Naive thymus-derived CD4-positive, alpha-beta T cell (primary cell): Measurements from ENCODE around the gene CXCL12. TPM values are rescaled to one million over a fixed set of nuclear protein-coding genes. Genes with fewer than 3 reads are reported as not detected.

Experiments used
- ATAC-seq: fragments of 150-1000 bp; cut with Tn5 transposase; 2 replicates; pipeline ENCODE4 v1.10.0; 2021; ENCODE audit warnings: mild to moderate bottlenecking, moderate library complexity
- CTCF ChIA-PET: fragments of 350-600 bp; sonication (Branson Sonifier 250); formaldehyde crosslinking; loops from one replicate; lab custom pipeline; 2021; ENCODE audit warnings: antibody characterized with exemption; lab: Charles Lee
- POLR2A ChIA-PET: fragments of 350-600 bp; sonication (Branson Sonifier 250); formaldehyde crosslinking; loops from one replicate; lab custom pipeline; 2021; ENCODE audit warnings: antibody characterized with exemption, inconsistent platforms; lab: Charles Lee
- DNase-seq, 9 donors: peaks; one replicate each; pipeline versions ENCODE4 v3.0.0 to v3.0.0-alpha.2; 2020 to 2022; ENCODE audit warnings: mixed read lengths in 1 of 9
- H3K27ac ChIP-seq: one replicate; pipeline ENCODE4 v1.7.0; 2013; ENCODE audit warnings: mild to moderate bottlenecking, low read depth, low read length, moderate library complexity
- H3K27me3 ChIP-seq, 2 donors: one replicate each; pipeline ENCODE4 v1.7.0; 2013; ENCODE audit warnings: low read length in 2 of 2, mild to moderate bottlenecking in 2 of 2, moderate library complexity in 2 of 2; ENCODE audit not compliant: control insufficient read depth in 2 of 2, insufficient read depth in 2 of 2
- H3K36me3 ChIP-seq, 3 experiments: 1 replicate in 2 of 3; 2 replicates in 1 of 3; pipeline ENCODE4 v1.7.0; 2013; ENCODE audit warnings: low read length in 3 of 3, mild to moderate bottlenecking in 3 of 3, moderate library complexity in 1 of 3; ENCODE audit not compliant: insufficient read depth in 3 of 3, control insufficient read depth in 2 of 3
- H3K4me1 ChIP-seq, 2 donors: one replicate each; pipeline ENCODE4 v1.7.0; 2013; ENCODE audit warnings: low read length in 2 of 2, mild to moderate bottlenecking in 2 of 2, moderate library complexity in 1 of 2; ENCODE audit not compliant: control insufficient read depth in 2 of 2, insufficient read depth in 2 of 2
- H3K4me3 ChIP-seq: 2 replicates; pipeline ENCODE4 v1.7.0; 2013; ENCODE audit warnings: mild to moderate bottlenecking, low read length
- H3K9me3 ChIP-seq, 3 experiments: 1 replicate in 2 of 3; 2 replicates in 1 of 3; pipeline ENCODE4 v1.7.0; 2013; ENCODE audit warnings: low read length in 3 of 3; ENCODE audit not compliant: control insufficient read depth in 2 of 3
- H3K27ac Mint-ChIP-seq, 9 donors: one replicate each; pipeline ENCODE4 v1.8.0; 2020 to 2022; ENCODE audit warnings: mixed read lengths in 9 of 9, mild to moderate bottlenecking in 8 of 9, moderate library complexity in 5 of 9, inconsistent platforms in 2 of 9
- H3K27me3 Mint-ChIP-seq, 5 donors: one replicate each; pipeline ENCODE4 v1.8.0; 2021 to 2022; ENCODE audit warnings: mixed read lengths in 5 of 5, mild to moderate bottlenecking in 1 of 5
- H3K36me3 Mint-ChIP-seq, 5 donors: one replicate each; pipeline ENCODE4 v1.8.0; 2020 to 2022; ENCODE audit warnings: mixed read lengths in 5 of 5, mild to moderate bottlenecking in 3 of 5, inconsistent platforms in 1 of 5
- H3K4me1 Mint-ChIP-seq, 7 donors: one replicate each; pipeline ENCODE4 v1.8.0; 2020 to 2022; ENCODE audit warnings: mixed read lengths in 7 of 7, mild to moderate bottlenecking in 3 of 7, inconsistent platforms in 1 of 7
- H3K4me3 Mint-ChIP-seq, 10 donors: one replicate each; pipeline ENCODE4 v1.8.0; 2020 to 2022; ENCODE audit warnings: mild to moderate bottlenecking in 10 of 10, mixed read lengths in 10 of 10, moderate library complexity in 6 of 10, inconsistent platforms in 2 of 10
- H3K9me3 Mint-ChIP-seq, 11 donors: one replicate each; pipeline ENCODE4 v1.8.0; 2020 to 2022; ENCODE audit warnings: mixed read lengths in 11 of 11, mild to moderate bottlenecking in 4 of 11, inconsistent platforms in 1 of 11, moderate library complexity in 1 of 11
- intact Hi-C, 2 donors: fragments of 100-400 bp; cut with micrococcal nuclease; formaldehyde crosslinking; loops; one replicate each; pipeline ENCODE4 v1.15.1; 2023
- polyA plus RNA-seq, 2 donors: library from polyadenylated mRNA; unstranded; fragments of 300-500 nt; fragmentation: Illumina TruSeq; gene quantifications; one replicate each; pipeline ENCODE4 v1.2.3, GENCODE V29; 2021
- total RNA-seq, 6 experiments: library from RNA in 5 of 6; stranded (reverse) in 5 of 6; gene quantifications; 1 replicate in 5 of 6; 2 replicates in 1 of 6; pipeline ENCODE4 v1.2.3 and lab custom pipeline; 2021 to 2026

CXCL12 gene
- total and polyA plus RNA-seq, 7 experiments from 2014 or later: not detected

DNA sequence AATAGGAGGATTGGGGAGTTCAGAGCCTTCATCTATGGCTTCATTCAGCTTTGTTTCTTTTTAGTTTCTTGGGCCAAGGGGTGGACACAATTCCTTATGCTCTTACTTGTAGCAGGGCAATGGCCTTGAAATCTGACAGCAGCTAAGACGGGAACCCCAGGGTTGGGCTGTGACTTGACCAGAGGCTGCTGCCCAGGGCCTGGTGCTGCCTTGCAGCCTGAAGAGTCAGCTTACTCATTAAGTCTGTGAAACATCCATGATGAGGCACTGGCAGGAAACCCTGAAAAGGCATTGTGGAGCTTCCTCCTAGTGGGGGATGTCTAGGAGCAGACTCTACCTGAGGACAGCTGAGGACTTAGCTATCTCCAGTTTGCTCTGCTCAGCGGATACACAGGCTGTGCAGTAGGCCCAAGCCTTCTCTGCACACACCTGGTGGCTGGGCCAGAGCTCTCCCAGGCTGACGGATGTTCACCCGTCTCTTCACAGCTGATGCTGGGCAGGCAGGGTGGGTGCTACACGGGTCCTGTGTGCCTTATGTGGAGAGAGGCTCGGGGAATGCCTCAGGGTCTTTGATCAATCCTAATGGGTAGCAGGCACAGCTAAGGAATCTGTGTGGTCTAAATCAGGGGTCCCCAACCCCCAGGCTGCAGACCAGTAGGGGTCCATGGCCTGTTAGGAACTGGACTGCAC is 17.8 kb downstream of the CXCL12 start:
- intact Hi-C loops: no loop called here
- no peak overlapping the region for H3K27ac ChIP-seq
- no peak overlapping the region for H3K4me3 ChIP-seq
- no peaks in the 10 kb centered on the region for H3K36me3 ChIP-seq
- no peaks in the 10 kb centered on the region for H3K4me1 ChIP-seq
- no peaks in the 10 kb centered on the region for H3K27me3 ChIP-seq
- no peaks in the 10 kb centered on the region for H3K9me3 ChIP-seq
- Mint-ChIP-seq H3K9me3 (no peaks in the 10 kb centered on the region), H3K27ac (no peak overlapping the region), H3K4me1 (no peaks in the 10 kb centered on the region), H3K4me3 (no peak overlapping the region), H3K36me3 (no peaks in the 10 kb centered on the region), H3K27me3 (peaks cover 0 to 17% (median 5%) of the 10 kb centered on the region in 5 donors)
- DNase-seq (no peak), ATAC-seq (no peak)
- ChIA-PET POLR2A (no interaction called here), CTCF (no interaction called here)

DNA sequence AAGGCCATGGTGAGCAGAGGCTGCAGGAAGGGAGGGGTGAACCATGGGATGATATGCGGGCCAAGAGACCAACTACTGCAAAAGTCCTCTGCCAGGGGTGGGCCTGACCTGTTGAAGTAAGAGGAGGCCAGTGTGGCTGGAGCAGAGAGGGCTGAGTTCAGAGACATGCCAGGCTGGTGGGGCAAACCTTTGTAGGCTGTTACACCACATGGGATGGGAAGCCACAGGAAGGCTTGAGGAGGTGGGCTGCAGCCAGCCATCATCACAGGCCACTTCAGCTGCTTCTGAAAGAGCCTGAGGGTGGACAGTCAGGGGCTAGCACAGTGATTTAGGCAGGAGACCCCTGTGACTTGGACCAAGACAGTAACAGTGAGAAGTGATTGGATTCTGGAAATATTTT is 20.3 kb downstream of the CXCL12 start:
- Histone ChIP-seq H3K27ac (no peak overlapping the region), H3K9me3 (no peaks in the 10 kb centered on the region), H3K4me1 (no peaks in the 10 kb centered on the region), H3K36me3 (no peaks in the 10 kb centered on the region), H3K4me3 (no peak overlapping the region), H3K27me3 (no peaks in the 10 kb centered on the region)
- no peak overlapping the region for H3K27ac Mint-ChIP-seq
- ChIA-PET POLR2A (no interaction called here), CTCF (no interaction called here)
- no peak overlapping the region for H3K4me3 Mint-ChIP-seq
- DNase-seq (no peak), ATAC-seq (no peak)
- intact Hi-C loops: no loop called here
- no peaks in the 10 kb centered on the region for H3K36me3 Mint-ChIP-seq
- peaks cover 0 to 18% (median 5%) of the 10 kb centered on the region in 5 donors for H3K27me3 Mint-ChIP-seq
- no peaks in the 10 kb centered on the region for H3K4me1 Mint-ChIP-seq
- no peaks in the 10 kb centered on the region for H3K9me3 Mint-ChIP-seq

DNA sequence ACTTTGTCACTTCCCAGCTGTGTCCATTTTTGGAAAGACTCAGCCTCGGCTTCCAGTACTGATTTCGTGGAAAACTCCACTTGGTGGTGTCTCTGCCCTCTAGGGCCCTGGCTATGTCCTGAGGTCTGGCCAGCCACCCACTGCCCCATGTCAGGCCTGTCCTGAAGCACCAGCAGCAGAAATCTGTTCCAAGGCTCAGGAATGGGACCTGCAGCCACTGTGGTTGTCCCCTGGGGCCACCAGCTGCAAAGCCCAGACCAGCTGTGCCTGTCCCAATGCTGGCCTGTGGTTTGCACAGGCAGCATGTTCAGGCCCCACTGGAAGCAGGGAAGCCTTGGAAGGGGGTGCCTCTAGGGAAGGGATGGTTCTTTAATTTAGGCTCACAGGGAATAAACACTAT is 21.2 kb downstream of the CXCL12 start:
- Mint-ChIP-seq H3K9me3 (no peaks in the 10 kb centered on the region), H3K27me3 (peaks cover 0 to 18% (median 4%) of the 10 kb centered on the region in 5 donors), H3K4me1 (no peaks in the 10 kb centered on the region), H3K27ac (no peak overlapping the region), H3K4me3 (no peak overlapping the region), H3K36me3 (no peaks in the 10 kb centered on the region)
- Histone ChIP-seq H3K4me1 (no peaks in the 10 kb centered on the region), H3K27ac (no peak overlapping the region), H3K36me3 (no peaks in the 10 kb centered on the region), H3K4me3 (no peak overlapping the region), H3K27me3 (no peaks in the 10 kb centered on the region), H3K9me3 (no peaks in the 10 kb centered on the region)
- no peak for ATAC-seq
- ChIA-PET POLR2A (interaction anchor here (0.6 kb wide), 1 partner anchor 479 kb away, joined by 3 read pairs; no protein-coding TSS in a partner anchor), CTCF (no interaction called here)
- intact Hi-C loops: no loop called here
- DNase-seq: no peak

DNA sequence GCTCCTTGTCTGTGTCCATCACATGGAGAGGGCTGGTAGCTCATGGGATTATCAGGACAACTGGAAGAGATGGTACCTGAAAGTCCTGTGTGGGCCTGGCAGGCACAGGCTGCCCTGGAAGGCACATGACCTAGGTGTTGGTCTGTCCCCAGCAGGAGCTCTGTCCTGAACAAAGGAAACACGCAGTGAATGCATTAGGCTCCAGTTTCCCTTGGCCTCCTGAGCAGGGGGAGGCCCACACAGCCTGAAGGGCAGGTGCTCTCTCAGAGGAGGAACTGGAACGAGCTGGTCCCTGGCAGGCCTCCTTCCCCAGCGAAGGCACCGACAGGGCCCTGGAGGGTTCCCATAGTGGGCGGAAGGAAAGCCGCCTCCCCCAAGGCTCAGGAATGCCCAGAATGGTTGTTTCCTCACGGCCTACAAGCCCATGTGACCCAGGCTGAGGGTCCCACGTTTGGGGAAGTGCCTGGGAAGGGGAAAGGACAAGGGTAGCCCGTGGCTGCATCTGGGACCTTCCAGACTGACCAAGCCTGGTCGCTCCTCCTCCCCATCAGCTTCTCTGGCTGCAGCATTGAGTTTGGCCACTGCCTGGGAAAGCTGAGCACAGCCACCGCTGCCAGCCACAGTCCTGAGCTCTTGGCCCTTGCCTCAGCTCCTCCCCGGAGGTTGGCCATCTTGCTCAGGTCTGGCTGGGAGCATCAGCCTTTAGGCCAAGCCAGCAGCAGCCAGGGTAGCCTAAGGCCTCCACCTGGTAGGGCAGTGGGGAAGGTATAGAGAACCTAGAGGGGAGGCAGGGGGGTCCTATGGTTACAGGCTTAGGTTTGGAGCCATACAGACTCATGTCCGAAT is 21.8 kb downstream of the CXCL12 start:
- Mint-ChIP-seq H3K27me3 (peaks cover 0 to 22% (median 3%) of the 10 kb centered on the region in 5 donors), H3K4me1 (no peaks in the 10 kb centered on the region), H3K4me3 (no peak overlapping the region), H3K9me3 (no peaks in the 10 kb centered on the region), H3K27ac (no peak overlapping the region), H3K36me3 (no peaks in the 10 kb centered on the region)
- ChIA-PET POLR2A (no interaction called here), CTCF (no interaction called here)
- Histone ChIP-seq H3K27me3 (no peaks in the 10 kb centered on the region), H3K9me3 (no peaks in the 10 kb centered on the region), H3K27ac (no peak overlapping the region), H3K4me3 (no peak overlapping the region), H3K36me3 (no peaks in the 10 kb centered on the region), H3K4me1 (no peaks in the 10 kb centered on the region)
- intact Hi-C loops: no loop called here
- no peak for ATAC-seq
- DNase-seq: no peak

DNA sequence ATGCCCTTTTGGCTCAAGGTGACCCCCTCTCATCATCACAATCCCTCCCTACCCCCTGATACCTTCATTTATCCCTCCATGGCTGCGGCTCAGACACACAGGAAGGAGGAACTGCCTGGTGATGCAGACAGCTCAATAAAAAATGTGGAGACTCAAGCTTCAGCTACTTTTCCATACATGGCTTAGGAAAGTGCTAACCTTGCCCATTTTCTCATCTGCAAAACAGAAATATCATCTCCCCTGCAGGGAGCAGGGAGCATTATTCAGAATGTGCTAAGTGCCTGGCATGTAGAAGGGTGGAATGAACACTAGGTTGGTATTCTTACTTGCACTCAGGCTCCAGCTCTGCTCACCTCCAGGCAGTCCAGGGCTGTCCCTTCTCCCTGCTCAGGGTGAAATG is 23.8 kb downstream of the CXCL12 start:
- ATAC-seq (no peak), DNase-seq (no peak)
- ChIA-PET CTCF (no interaction called here), POLR2A (no interaction called here)
- Mint-ChIP-seq H3K27ac (no peak overlapping the region), H3K9me3 (no peaks in the 10 kb centered on the region), H3K36me3 (no peaks in the 10 kb centered on the region), H3K27me3 (peaks cover 0 to 22% (median 5%) of the 10 kb centered on the region in 5 donors), H3K4me3 (no peak overlapping the region), H3K4me1 (no peaks in the 10 kb centered on the region)
- H3K4me3 ChIP-seq: no peak overlapping the region
- no peaks in the 10 kb centered on the region for H3K36me3 ChIP-seq
- H3K9me3 ChIP-seq: no peaks in the 10 kb centered on the region
- H3K27ac ChIP-seq: no peak overlapping the region
- intact Hi-C loops: no loop called here
- H3K4me1 ChIP-seq: no peaks in the 10 kb centered on the region
- no peaks in the 10 kb centered on the region for H3K27me3 ChIP-seq

DNA sequence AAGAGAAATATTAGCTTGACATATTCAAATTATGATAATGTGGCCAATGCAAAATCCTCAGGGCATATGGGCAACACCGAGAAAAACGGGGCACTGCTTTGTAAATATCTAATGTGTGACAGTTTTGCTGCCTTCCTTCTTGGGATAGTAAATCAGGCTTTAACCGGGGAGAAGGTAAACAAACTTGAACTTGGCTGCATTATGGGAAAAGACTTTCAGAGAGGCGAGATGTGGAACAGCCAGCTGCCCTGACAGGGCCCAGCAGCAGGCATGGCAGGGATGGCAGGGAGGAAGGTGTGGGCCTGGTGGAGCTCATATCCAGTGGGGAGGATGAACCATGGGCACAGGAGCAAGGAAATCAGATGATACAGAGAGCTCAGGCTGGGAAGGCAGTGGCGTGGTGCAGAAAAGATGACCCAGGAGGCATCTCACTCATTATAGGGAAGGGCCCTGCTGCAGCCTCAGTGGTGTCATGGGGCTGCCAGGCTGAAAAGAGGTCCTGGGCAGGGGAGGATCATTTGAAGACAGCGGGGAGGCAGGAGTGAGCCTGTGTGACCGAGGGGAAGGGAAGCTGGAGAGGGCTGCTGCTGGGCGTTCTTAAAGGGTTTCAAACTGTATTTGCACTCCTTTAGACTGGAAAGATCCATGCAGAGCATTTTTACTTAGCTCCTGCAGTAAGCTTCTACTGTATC is 26.7 kb downstream of the CXCL12 start:
- Mint-ChIP-seq H3K27ac (no peak overlapping the region), H3K36me3 (no peaks in the 10 kb centered on the region), H3K27me3 (peaks cover 0 to 19% (median 5%) of the 10 kb centered on the region in 5 donors), H3K4me1 (no peaks in the 10 kb centered on the region), H3K9me3 (no peaks in the 10 kb centered on the region), H3K4me3 (no peak overlapping the region)
- Histone ChIP-seq H3K36me3 (no peaks in the 10 kb centered on the region), H3K4me3 (no peak overlapping the region), H3K4me1 (no peaks in the 10 kb centered on the region), H3K27ac (no peak overlapping the region), H3K27me3 (no peaks in the 10 kb centered on the region), H3K9me3 (no peaks in the 10 kb centered on the region)
- ATAC-seq: no peak
- CTCF ChIA-PET: no interaction called here
- intact Hi-C loops: no loop called here
- DNase-seq: no peak
- POLR2A ChIA-PET: no interaction called here
